Spinal cord (tissue), 10 donors: ENCODE data around the gene SYNJ1. TPM values are rescaled to one million over a fixed set of nuclear protein-coding genes. Genes with fewer than 3 reads are reported as not detected.
"Not testable (repeated sequence)": the region's sequence is repeated elsewhere in the genome, so short reads cannot be mapped to it uniquely, and the experiment has no call there.

Experiments
- DNase-seq, 6 donors: peaks; one replicate each; pipeline versions ENCODE4 v3.0.0 to v3.0.0-alpha.2; 2013 to 2015; ENCODE audit warnings: low spot score in 6 of 6, low read depth in 4 of 6
- H3K27ac ChIP-seq: one replicate; pipeline ENCODE4 v1.5.1; 2013; ENCODE audit warnings: low read depth, low read length, control low read depth
- H3K27me3 ChIP-seq: one replicate; pipeline ENCODE4 v1.6.1; 2013; ENCODE audit warnings: low read length; ENCODE audit not compliant: control insufficient read depth, insufficient read depth
- H3K36me3 ChIP-seq: one replicate; pipeline ENCODE4 v1.6.1; 2013; ENCODE audit warnings: low read length; ENCODE audit not compliant: control insufficient read depth, insufficient read depth
- H3K4me1 ChIP-seq: one replicate; pipeline ENCODE4 v1.6.1; 2013; ENCODE audit warnings: low read length; ENCODE audit not compliant: control insufficient read depth, insufficient read depth
- H3K4me3 ChIP-seq: one replicate; pipeline ENCODE4 v1.5.1; 2013; ENCODE audit warnings: low read depth, low read length, control low read depth
- H3K9me3 ChIP-seq: one replicate; pipeline ENCODE4 v1.6.1; 2013; ENCODE audit warnings: low read length; ENCODE audit not compliant: control insufficient read depth, insufficient read depth
- WGBS: methylation state at CpG from one replicate; pipeline ENCODE4 v1.1.5; 2013; ENCODE audit warnings: missing lambda C conversion rate; ENCODE audit not compliant: insufficient coverage; 5-methylcytosine and 5-hydroxymethylcytosine counted together
- polyA plus RNA-seq, 2 donors: library from polyadenylated mRNA; unstranded; fragments of 120-200 nt; gene quantifications; one replicate each; pipeline ENCODE4 v1.2.1, GENCODE V29; 2013; ENCODE audit not compliant: insufficient read length in 2 of 2
- total RNA-seq, 2 donors: library from RNA; depleted of rRNA in 1 of 2; stranded (reverse); fragments of 120-200 nt in 1 of 2; fragments of >200 nt in 1 of 2; gene quantifications; one replicate each; pipeline versions ENCODE4 v1.2.3 to v1.2.4, GENCODE V29; 2013 to 2014
- donor health status: healthy.

The SYNJ1 gene
- total and polyA plus RNA-seq, 4 donors, result 16.7 to 44.9 (median 34.5) TPM

GRCh38 chr21:32610940-32611339 is 116.9 kb downstream of the SYNJ1 start:
- H3K4me3 ChIP-seq, result not testable (repeated sequence)
- WGBS, result 83% methylated on average over 10 of the region's 17 CpGs

GRCh38 chr21:32608851-32609250 is 119.0 kb downstream of the SYNJ1 start:
- Histone ChIP-seq H3K4me3 (no peak overlapping the region), H3K27me3 (no peaks in the 10 kb centered on the region), H3K4me1 (peaks cover 25% of the 10 kb centered on the region), H3K36me3 (peaks cover 42% of the 10 kb centered on the region), H3K27ac (no peak overlapping the region), H3K9me3 (no peaks in the 10 kb centered on the region)
- DNase-seq, result no peak
- 93% methylated on average over 2 of the region's 5 CpGs for WGBS

More at GRCh38 chr21:32610940-32611339, 116.9 kb downstream of the SYNJ1 start:
- H3K36me3 ChIP-seq, result peaks cover 21% of the 10 kb centered on the region
- not testable (repeated sequence) for H3K9me3 ChIP-seq, H3K27me3 ChIP-seq, DNase-seq, H3K27ac ChIP-seq
- H3K4me1 ChIP-seq, result peaks cover 25% of the 10 kb centered on the region

GRCh38 chr21:32605469-32605868 is 122.3 kb downstream of the SYNJ1 start:
- H3K27ac ChIP-seq, result no peak overlapping the region
- WGBS, result 87% methylated on average over 8 of the region's 8 CpGs
- DNase-seq, result no peak

GRCh38 chr21:32604464-32604863 is 123.3 kb downstream of the SYNJ1 start:
- WGBS, result 11% methylated on average over 6 of the region's 8 CpGs
- Histone ChIP-seq H3K4me3 (no peak overlapping the region), H3K36me3 (peaks cover 59% of the 10 kb centered on the region), H3K9me3 (no peaks in the 10 kb centered on the region), H3K4me1 (no peaks in the 10 kb centered on the region), H3K27ac (no peak overlapping the region), H3K27me3 (no peaks in the 10 kb centered on the region)
- DNase-seq, result peak in 1 of 6 donors; percentile 54

More at GRCh38 chr21:32605469-32605868, 122.3 kb downstream of the SYNJ1 start:
- Histone ChIP-seq H3K27me3 (no peaks in the 10 kb centered on the region), H3K36me3 (peaks cover 61% of the 10 kb centered on the region), H3K4me1 (peaks cover 5% of the 10 kb centered on the region), H3K4me3 (no peak overlapping the region), H3K9me3 (no peaks in the 10 kb centered on the region)

- H3K4me1 ChIP-seq, result no peaks in the 10 kb centered on the region
- H3K27ac ChIP-seq, result no peak overlapping the region
- no peaks in the 10 kb centered on the region for H3K27me3 ChIP-seq
- WGBS, result 57% methylated on average over 8 of the region's 8 CpGs
- DNase-seq, result no peak
- peaks cover 66% of the 10 kb centered on the region for H3K36me3 ChIP-seq
- no peaks in the 10 kb centered on the region for H3K9me3 ChIP-seq
- H3K4me3 ChIP-seq, result no peak overlapping the region
These were observed 124.7 kb downstream of the SYNJ1 start for GRCh38 chr21:32603131-32603530.

- Histone ChIP-seq H3K27ac (no peak overlapping the region), H3K27me3 (no peaks in the 10 kb centered on the region), H3K4me3 (no peak overlapping the region), H3K4me1 (no peaks in the 10 kb centered on the region), H3K36me3 (peaks cover 67% of the 10 kb centered on the region), H3K9me3 (no peaks in the 10 kb centered on the region)
- 93% methylated on average over 5 of the region's 6 CpGs for WGBS
- DNase-seq, result no peak
These were observed 125.7 kb downstream of the SYNJ1 start for GRCh38 chr21:32602099-32602498.

- no peak for DNase-seq
- peaks cover 49% of the 10 kb centered on the region for H3K36me3 ChIP-seq
- H3K27ac ChIP-seq, result no peak overlapping the region
- no peaks in the 10 kb centered on the region for H3K9me3 ChIP-seq
- H3K27me3 ChIP-seq, result no peaks in the 10 kb centered on the region
- H3K4me3 ChIP-seq, result no peak overlapping the region
- 96% methylated on average over 3 of the region's 8 CpGs for WGBS
- H3K4me1 ChIP-seq, result no peaks in the 10 kb centered on the region
These were observed 128.3 kb downstream of the SYNJ1 start for GRCh38 chr21:32599526-32599925.

- no peak overlapping the region for H3K27ac ChIP-seq
- WGBS, result 72% methylated on average over 3 of the region's 5 CpGs
- H3K4me1 ChIP-seq, result no peaks in the 10 kb centered on the region
- H3K36me3 ChIP-seq, result peaks cover 45% of the 10 kb centered on the region
- H3K4me3 ChIP-seq, result no peak overlapping the region
- no peaks in the 10 kb centered on the region for H3K27me3 ChIP-seq
- no peak for DNase-seq
- no peaks in the 10 kb centered on the region for H3K9me3 ChIP-seq
These were observed 128.7 kb downstream of the SYNJ1 start for GRCh38 chr21:32599091-32599490.

GRCh38 chr21:32597205-32597604 is 130.6 kb downstream of the SYNJ1 start:
- Histone ChIP-seq H3K4me3 (no peak overlapping the region), H3K36me3 (peaks cover 29% of the 10 kb centered on the region), H3K27me3 (no peaks in the 10 kb centered on the region), H3K4me1 (no peaks in the 10 kb centered on the region), H3K27ac (no peak overlapping the region), H3K9me3 (no peaks in the 10 kb centered on the region)
- 97% methylated on average over 5 of the region's 6 CpGs for WGBS
- DNase-seq, result no peak

GRCh38 chr21:32595431-32595830 is 132.4 kb downstream of the SYNJ1 start:
- no peak for DNase-seq
- Histone ChIP-seq H3K36me3 (peaks cover 23% of the 10 kb centered on the region), H3K4me3 (no peak overlapping the region), H3K27me3 (no peaks in the 10 kb centered on the region), H3K9me3 (no peaks in the 10 kb centered on the region), H3K4me1 (no peaks in the 10 kb centered on the region), H3K27ac (no peak overlapping the region)
- WGBS, result 97% methylated on average over 11 of the region's 11 CpGs
